Thymus (tissue), 11 donors: ENCODE measurements around the gene STAMBP. TPM values are rescaled to one million over a fixed set of nuclear protein-coding genes. Genes with fewer than 3 reads are reported as not detected.

Experiments
- DNase-seq, 9 donors: peaks; one replicate each; pipeline ENCODE4 v3.0.0-alpha.2; 2013; ENCODE audit warnings: low spot score in 9 of 9, low read depth in 6 of 9, missing footprints in 1 of 9
- H3K27ac ChIP-seq, 2 donors: one replicate each; pipeline ENCODE4 v1.5.1; 2013; ENCODE audit warnings: control low read depth in 1 of 2, low read depth in 1 of 2, low read length in 1 of 2, mild to moderate bottlenecking in 1 of 2, moderate library complexity in 1 of 2
- H3K27me3 ChIP-seq, 2 donors: one replicate each; pipeline ENCODE4 v1.5.1; 2013; ENCODE audit warnings: low read length in 1 of 2; ENCODE audit not compliant: control insufficient read depth in 2 of 2, insufficient read depth in 1 of 2
- H3K36me3 ChIP-seq, 2 donors: one replicate each; pipeline ENCODE4 v1.5.1; 2013; ENCODE audit warnings: low read length in 1 of 2, mild to moderate bottlenecking in 1 of 2, moderate library complexity in 1 of 2; ENCODE audit not compliant: control insufficient read depth in 2 of 2, insufficient read depth in 2 of 2
- H3K4me1 ChIP-seq, 2 donors: one replicate each; pipeline ENCODE4 v1.5.1; 2013; ENCODE audit warnings: low read length in 2 of 2; ENCODE audit not compliant: control insufficient read depth in 2 of 2, insufficient read depth in 2 of 2
- H3K4me3 ChIP-seq, 2 donors: one replicate each; pipeline ENCODE4 v1.5.1; 2013; ENCODE audit warnings: low read length in 2 of 2, control low read depth in 1 of 2, mild to moderate bottlenecking in 1 of 2
- H3K9me3 ChIP-seq, 2 donors: one replicate each; pipeline ENCODE4 v1.5.1; 2013; ENCODE audit warnings: low read length in 1 of 2, mild to moderate bottlenecking in 1 of 2; ENCODE audit not compliant: control insufficient read depth in 2 of 2, insufficient read depth in 1 of 2
- WGBS: extraction: QIAGEN DNeasy Blood & Tissue Kit; methylation state at CpG from one replicate; pipeline ENCODE4 v1.1.7; 2013; 5-methylcytosine and 5-hydroxymethylcytosine counted together
- polyA plus RNA-seq: library from polyadenylated mRNA; stranded (reverse); fragments of 200-250 nt; gene quantifications from one replicate; pipeline ENCODE4 v1.2.3, GENCODE V29; 2013
- total RNA-seq: library from RNA; stranded (reverse); fragments of 120-200 nt; gene quantifications from one replicate; pipeline ENCODE4 v1.2.4, GENCODE V29; 2013
- donor health status: healthy.

Gene STAMBP
- total and polyA plus RNA-seq, 2 donors = 46.3 to 48.8 TPM

- DNase-seq = no peak
- Histone ChIP-seq H3K9me3 (no peaks in the 10 kb centered on the region), H3K27me3 (no peaks in the 10 kb centered on the region), H3K4me1 (no peaks in the 10 kb centered on the region), H3K36me3 (no peaks in the 10 kb centered on the region), H3K4me3 (no peak overlapping the region), H3K27ac (no peak overlapping the region)
- WGBS = 8% methylated on average over 2 of the region's 2 CpGs
These were observed 7.5 kb upstream of the STAMBP start for GRCh38 chr2:73821227-73821626.

GRCh38 chr2:73821669-73822068 lies 7.1 kb upstream of the STAMBP start:
- Histone ChIP-seq H3K4me1 (no peaks in the 10 kb centered on the region), H3K27me3 (no peaks in the 10 kb centered on the region), H3K27ac (no peak overlapping the region), H3K4me3 (no peak overlapping the region), H3K36me3 (no peaks in the 10 kb centered on the region), H3K9me3 (no peaks in the 10 kb centered on the region)
- DNase-seq = no peak
- 92% methylated on average over 2 of the region's 2 CpGs for WGBS

- H3K4me3 ChIP-seq = no peak overlapping the region
- DNase-seq = no peak
- 90% methylated on average over 1 of the region's 1 CpG for WGBS
- no peaks in the 10 kb centered on the region for H3K27me3 ChIP-seq
- H3K9me3 ChIP-seq = no peaks in the 10 kb centered on the region
- H3K36me3 ChIP-seq = no peaks in the 10 kb centered on the region
- no peak overlapping the region for H3K27ac ChIP-seq
- no peaks in the 10 kb centered on the region for H3K4me1 ChIP-seq
These were observed 6.5 kb upstream of the STAMBP start for GRCh38 chr2:73822276-73822675.

GRCh38 chr2:73822991-73823390 lies 5.8 kb upstream of the STAMBP start:
- no peak for DNase-seq
- H3K4me3 ChIP-seq = no peak overlapping the region
- no peaks in the 10 kb centered on the region for H3K27me3 ChIP-seq
- H3K4me1 ChIP-seq = peaks cover under 1 to 4% of the 10 kb centered on the region in 2 donors
- H3K9me3 ChIP-seq = no peaks in the 10 kb centered on the region
- H3K27ac ChIP-seq = no peak overlapping the region
- H3K36me3 ChIP-seq = no peaks in the 10 kb centered on the region
- 92% methylated on average over 2 of the region's 2 CpGs for WGBS

GRCh38 chr2:73823416-73823815 lies 5.3 kb upstream of the STAMBP start:
- Histone ChIP-seq H3K9me3 (no peaks in the 10 kb centered on the region), H3K4me1 (peaks cover 5 to 8% of the 10 kb centered on the region in 2 donors), H3K27ac (no peak overlapping the region), H3K4me3 (no peak overlapping the region), H3K36me3 (no peaks in the 10 kb centered on the region), H3K27me3 (no peaks in the 10 kb centered on the region)
- no peak for DNase-seq
- WGBS = 89% methylated on average over 2 of the region's 2 CpGs

GRCh38 chr2:73823916-73824523 lies 4.7 kb upstream of the STAMBP start:
- peak; percentile 29 to 83 (median 63) for DNase-seq
- Histone ChIP-seq H3K27me3 (no peaks in the 10 kb centered on the region), H3K4me3 (no peak overlapping the region), H3K27ac (no peak overlapping the region), H3K9me3 (no peaks in the 10 kb centered on the region), H3K36me3 (no peaks in the 10 kb centered on the region), H3K4me1 (peaks cover 5 to 8% of the 10 kb centered on the region in 2 donors)
- WGBS = 27% methylated on average over 3 of the region's 3 CpGs

- Histone ChIP-seq H3K4me1 (peaks cover 5 to 8% of the 10 kb centered on the region in 2 donors), H3K36me3 (no peaks in the 10 kb centered on the region), H3K27ac (no peak overlapping the region), H3K27me3 (no peaks in the 10 kb centered on the region), H3K9me3 (no peaks in the 10 kb centered on the region), H3K4me3 (no peak overlapping the region)
- WGBS = 95% methylated on average over 4 of the region's 4 CpGs
- no peak for DNase-seq
These were observed 3.4 kb upstream of the STAMBP start for GRCh38 chr2:73825408-73825807.

- no peak overlapping the region for H3K27ac ChIP-seq
- H3K4me3 ChIP-seq = no peak overlapping the region
- H3K9me3 ChIP-seq = no peaks in the 10 kb centered on the region
- no peaks in the 10 kb centered on the region for H3K27me3 ChIP-seq
- DNase-seq = peak in 1 of 9 donors; percentile 40
- WGBS = 42% methylated on average over 2 of the region's 2 CpGs
- peaks cover 3 to 4% of the 10 kb centered on the region in 2 donors for H3K36me3 ChIP-seq
- peaks cover 5 to 8% of the 10 kb centered on the region in 2 donors for H3K4me1 ChIP-seq
These were observed 1.7 kb upstream of the STAMBP start for GRCh38 chr2:73827018-73827417.

- H3K4me3 ChIP-seq = peak overlapping the region; percentile 74 to 94
These were observed 937 bp upstream of the STAMBP start for GRCh38 chr2:73827660-73828388.

More at GRCh38 chr2:73827660-73828388, 937 bp upstream of the STAMBP start:
- WGBS = 85% methylated on average over 9 of the region's 9 CpGs
- no peak for DNase-seq
- H3K4me1 ChIP-seq = peaks cover 5 to 8% of the 10 kb centered on the region in 2 donors
- peaks cover 7 to 11% of the 10 kb centered on the region in 2 donors for H3K36me3 ChIP-seq
- H3K27ac ChIP-seq = no peak overlapping the region
- peaks cover 0 to 1% of the 10 kb centered on the region in 2 donors for H3K9me3 ChIP-seq
- no peaks in the 10 kb centered on the region for H3K27me3 ChIP-seq
